Activated gamma-delta T cell (primary cell): Measurements from ENCODE around the gene SVIL.
"Not testable (repeated sequence)": the region's sequence is repeated elsewhere in the genome, so short reads cannot be mapped to it uniquely, and the experiment has no call there.

Experiments used
- DNase-seq: peaks from one replicate; lab custom pipeline; 2025; lab: John Stamatoyannopoulos, UW

Gene SVIL

DNA sequence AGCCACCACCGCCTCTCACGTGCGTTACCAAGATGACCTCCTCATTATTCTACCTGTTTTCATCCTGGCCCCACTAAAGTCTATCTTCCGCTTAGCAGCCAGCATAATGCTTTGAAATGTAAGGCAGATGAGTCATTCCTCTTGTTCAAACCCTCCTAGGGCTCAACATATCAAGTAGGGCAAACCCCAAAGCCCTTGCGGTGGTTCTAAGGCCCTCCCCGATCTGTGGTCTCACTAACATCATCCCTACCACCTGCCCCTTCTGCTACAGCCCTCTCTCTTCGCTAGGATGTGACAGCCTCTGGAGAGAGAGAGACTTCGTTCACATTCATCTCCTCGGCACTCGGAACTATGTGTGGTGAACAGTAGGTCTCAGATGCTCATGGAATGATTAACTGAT is 94.8 kb downstream of the SVIL start:
- DNase-seq = no peak

GRCh38 chr10:29539412-29539811 is 95.4 kb downstream of the SVIL start:
- no peak for DNase-seq

GRCh38 chr10:29537799-29538198 is 97.0 kb downstream of the SVIL start:
- no peak for DNase-seq

- not testable (repeated sequence) for DNase-seq
These were observed 98.1 kb downstream of the SVIL start for GRCh38 chr10:29536691-29537090.

GRCh38 chr10:29535778-29536453 is 98.9 kb downstream of the SVIL start:
- no peak for DNase-seq

DNA sequence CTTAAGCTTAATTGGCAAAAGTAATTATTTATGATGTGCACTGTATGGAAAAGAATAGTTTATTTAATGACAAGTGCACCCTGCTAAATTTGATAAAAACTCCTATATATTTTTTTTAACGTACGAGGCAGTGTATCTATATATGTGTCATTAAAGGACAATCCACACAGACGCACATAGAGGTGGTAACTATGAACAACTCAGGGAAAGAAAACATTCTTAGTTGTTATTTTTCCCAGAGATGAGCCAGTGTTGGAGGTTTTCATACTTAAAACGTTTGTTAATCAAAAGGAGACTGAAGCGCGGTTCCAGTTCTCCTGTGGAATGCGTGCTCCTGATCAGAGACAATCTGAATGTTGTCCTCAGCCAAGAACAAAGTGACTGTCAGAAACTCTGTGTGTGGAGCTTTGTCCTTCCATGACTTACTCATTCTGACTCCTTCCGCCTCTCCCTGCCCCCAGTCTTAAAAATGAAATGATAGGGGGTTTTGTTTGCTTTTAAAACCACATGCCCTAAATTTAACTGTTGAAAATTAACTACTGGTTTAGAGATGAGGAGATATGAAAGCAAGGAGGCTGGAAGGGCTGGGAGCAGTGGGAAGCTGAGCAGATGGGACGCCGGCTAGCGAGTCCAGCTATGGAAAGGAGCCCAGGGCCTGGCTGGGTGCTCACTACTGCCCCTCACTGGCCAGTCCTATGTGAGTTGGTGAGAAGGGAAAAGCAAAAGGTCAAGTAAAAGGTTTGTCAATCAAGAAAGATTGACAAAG is 99.6 kb downstream of the SVIL start:
- DNase-seq = no peak

DNA sequence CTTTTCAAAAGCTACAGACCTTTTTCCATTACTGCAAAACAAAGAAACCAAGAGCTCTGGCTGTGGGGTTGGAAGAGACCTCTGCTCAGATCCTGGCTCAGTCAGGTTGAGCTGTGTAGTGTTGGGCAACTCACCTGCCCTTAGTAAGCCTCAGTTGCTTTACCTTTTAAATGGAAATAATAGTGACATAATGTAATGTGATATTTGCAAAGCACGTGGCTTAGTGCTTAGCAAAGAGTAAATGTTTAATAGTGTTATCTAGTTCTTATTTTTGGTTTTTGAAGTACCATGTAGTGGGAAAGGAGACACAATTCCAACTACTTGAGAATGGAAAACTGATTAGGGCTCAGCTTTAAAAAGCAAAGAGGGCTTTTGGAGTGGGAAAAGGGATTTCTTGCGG is 100.2 kb downstream of the SVIL start:
- DNase-seq = no peak

DNA sequence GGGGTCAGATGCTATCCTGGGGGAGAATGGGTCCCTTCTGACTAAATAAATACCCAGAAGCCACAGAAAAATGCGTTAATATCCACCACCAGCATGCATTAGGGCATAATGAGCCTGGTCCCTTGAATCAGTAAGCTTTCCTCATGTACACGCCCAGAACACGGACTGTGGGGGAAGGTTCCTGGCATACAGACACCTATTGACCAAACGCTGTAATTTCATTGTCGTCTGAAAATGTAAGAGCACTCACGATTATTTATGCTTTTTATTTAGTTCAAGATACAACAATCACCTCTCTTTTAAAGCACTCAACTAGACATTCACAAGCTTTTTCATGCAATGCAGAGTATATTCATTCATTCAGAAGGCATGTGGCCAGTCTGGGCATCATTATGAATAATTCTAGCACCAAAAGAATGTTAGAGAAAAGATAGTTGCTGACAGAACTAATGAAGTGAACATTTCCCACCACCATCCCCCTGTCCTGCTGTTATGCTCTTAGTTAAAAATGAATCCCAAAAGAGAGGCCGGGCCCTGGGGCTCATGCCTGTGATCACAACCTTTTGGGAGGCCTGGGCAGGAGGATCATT is 101.0 kb downstream of the SVIL start:
- no peak for DNase-seq

GRCh38 chr10:29533046-29533445 is 101.7 kb downstream of the SVIL start:
- DNase-seq = no peak

GRCh38 chr10:29532256-29532878 is 102.4 kb downstream of the SVIL start:
- DNase-seq = no peak

DNA sequence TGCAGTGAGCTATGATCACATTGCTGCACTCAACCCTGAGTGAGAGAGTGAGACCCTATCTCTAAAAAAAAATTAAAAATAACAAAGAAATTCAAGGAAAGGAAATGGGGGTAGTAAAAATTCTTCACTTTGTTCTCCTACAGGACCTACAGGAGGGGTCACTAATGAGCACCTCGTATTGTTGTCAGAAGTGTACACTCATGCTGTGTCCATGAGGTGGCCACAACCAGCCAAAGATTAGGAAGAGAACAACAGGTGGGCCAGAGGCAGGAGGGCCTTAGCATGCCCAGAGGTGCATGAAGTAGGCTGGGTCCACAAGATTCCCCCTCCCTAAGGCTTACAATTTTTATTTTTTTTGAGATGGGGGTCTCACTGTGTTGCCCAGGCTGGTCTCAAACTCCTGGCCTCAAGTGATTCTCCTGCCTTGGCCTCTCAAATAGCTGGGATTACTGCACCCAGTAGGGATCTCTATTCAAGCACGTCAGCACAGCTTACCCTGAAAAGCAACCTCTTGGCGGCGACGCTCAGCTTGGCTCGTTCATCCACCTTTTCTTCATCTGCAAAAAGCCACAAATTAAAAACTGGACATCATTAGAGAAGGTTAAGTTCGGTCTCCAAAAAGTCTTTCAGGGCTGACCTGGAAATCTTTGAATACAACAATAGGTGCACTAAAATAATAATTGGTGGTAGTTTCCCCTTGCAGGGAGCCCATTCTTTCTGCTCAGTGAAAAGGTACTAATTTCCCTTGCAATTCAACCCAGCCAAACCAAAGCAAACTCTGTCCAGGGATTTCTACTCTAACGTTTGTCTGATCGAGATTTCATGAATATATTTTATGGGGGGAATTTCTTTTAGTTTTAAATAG is 104.4 kb downstream of the SVIL start:
- DNase-seq = no peak

- DNase-seq = no peak
These were observed 105.6 kb downstream of the SVIL start for GRCh38 chr10:29529146-29529545.

- DNase-seq = no peak
These were observed 109.0 kb downstream of the SVIL start for GRCh38 chr10:29525762-29526161.

GRCh38 chr10:29524720-29525119 is 110.1 kb downstream of the SVIL start:
- DNase-seq = no peak

DNA sequence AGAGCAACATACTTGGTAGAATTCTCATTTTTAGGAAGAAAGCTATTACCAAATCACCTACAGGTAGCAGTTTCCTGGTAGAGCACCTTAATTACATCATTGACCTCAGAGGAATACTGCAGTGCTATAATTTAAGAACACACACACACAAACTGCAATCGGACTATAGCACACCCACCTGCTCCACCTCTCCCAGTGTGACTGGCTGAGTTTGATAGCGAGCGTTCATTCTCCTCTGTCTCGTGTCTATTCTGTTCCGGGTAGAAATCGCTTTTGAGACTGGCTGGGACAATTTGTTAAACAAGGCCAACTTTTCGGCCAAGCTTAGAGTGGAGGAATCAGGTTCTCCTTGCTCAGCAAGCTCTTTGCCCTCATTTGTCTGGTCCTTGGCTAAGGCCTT is 110.5 kb downstream of the SVIL start:
- no peak for DNase-seq

DNA sequence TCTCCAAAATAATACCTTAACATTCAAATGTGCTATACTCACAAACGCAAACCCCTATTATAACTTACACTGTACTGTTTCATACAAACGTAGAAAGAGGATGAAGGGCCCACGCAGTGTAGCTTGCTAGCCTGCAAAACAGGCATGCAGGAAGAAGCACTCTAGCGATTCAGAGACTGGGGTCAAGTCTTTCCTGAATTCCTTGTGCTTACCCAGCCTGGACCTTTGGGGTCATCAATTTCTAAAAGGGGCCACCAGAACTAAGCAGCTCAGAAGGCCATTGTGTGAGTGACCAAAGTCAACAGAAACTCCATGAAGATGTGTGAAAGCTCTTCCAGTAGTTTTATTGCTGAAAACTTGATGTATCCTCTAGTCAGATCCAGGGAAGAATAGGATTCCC is 111.9 kb downstream of the SVIL start:
- DNase-seq = no peak

- no peak for DNase-seq
These were observed 112.5 kb downstream of the SVIL start for GRCh38 chr10:29522061-29522855.

DNA sequence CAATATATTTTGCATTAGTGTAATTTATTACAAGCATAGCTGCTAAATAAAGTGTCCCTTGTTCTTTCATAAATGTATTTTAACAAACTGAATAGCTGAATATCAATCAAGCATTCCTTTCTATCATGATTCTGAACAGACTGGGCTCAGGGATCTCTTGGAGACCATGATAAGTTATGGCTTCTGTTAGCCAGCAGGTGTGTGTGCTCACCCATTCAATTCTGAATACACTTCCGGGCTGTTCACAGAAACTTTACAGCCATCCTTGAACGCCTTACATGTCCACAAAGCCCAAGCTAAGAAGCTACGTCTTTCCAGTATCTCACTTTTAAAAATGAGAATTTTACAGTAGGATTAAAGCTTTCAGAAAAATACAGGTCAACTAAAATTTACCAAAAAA is 115.1 kb downstream of the SVIL start:
- no peak for DNase-seq

DNA sequence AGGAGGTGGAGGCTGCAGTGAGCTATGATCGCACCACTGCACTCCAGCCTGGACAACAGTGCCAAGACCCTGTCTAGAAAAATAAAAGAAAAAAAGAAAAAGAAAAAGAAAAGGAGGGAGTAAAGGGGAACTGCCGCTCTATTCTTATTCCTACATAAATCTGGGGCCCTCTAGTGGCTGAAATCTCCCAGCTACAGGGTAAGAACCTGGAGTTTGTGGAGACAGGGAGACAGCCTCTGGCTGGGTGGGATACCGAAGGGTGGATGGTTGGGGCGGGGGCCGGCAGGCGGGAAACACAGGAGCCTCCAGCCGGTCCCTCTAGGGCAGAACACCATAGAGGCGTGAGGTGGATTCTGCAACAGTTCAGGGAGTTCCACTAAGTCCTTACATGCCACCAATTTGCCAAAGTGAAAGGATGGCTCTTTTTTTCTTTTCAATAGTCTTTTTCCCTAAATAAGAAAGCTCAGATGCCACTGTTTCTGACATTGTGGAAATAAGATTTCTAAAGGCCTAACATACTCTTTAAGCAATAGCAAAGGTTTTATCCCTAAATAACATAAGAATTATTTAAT is 117.3 kb downstream of the SVIL start:
- no peak for DNase-seq

DNA sequence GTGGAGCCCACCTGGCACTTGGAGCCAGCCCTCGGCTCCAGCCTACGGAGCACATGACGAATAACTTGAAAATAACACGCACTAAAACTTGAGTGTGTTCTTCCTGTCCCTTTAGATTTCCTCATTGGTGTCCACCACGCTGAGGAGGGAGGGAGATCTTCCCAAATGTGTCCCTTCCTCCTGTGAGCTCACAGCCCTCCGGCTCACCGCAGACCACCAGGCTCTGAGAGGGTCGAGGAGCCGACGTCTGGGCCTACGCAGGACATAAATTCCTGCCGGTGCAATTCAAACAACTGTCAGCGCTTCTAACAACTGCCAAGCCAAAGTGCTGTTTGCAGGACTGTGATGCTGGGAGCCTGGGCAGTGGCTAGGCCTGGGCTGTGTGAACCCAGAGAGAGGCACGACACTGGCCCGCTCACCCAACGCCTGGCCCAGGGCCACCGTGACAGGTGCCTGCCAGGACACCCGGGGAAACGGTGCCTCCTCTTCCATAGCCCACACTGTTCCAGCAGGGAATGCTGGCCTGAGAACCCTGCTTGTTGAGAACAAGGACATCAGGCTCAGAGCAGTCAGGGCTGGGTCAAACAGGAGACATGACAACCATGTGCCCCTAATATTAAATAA is 118.3 kb downstream of the SVIL start:
- not testable (repeated sequence) for DNase-seq
